K562 (cell line): Measurements from ENCODE around the gene TPCN1. TPM values are rescaled to one million over a fixed set of nuclear protein-coding genes. Genes with fewer than 3 reads are reported as not detected.
A peak's percentile ranks its signal among the peaks of the same experiment; 100 is the strongest.

Source experiments
- ATAC-seq: fragments of 200-7000 bp; cut with Tn5 transposase; 3 replicates; pipeline ENCODE4 v1.9.1; 2020; ENCODE audit warnings: moderate library complexity
- BruUV-seq: library from RNA; stranded (reverse); fragments of 400-500 nt; replicated peaks from 2 replicates; lab custom pipeline; 2021; lab: Mats Ljungman, UMichigan
- CTCF ChIA-PET: fragments of 300-600 bp; formaldehyde crosslinking; extraction: SDS; loops from one replicate; lab custom pipeline; 2021; ENCODE audit warnings: low intra/inter-chr PET ratio; lab: Yijun Ruan, JAX
- POLR2A ChIA-PET: fragments of 300-600, 350-650 bp; sonication (Branson Sonifier 250); formaldehyde crosslinking; extraction: SDS; loops from one replicate; lab custom pipeline; 2021; ENCODE audit warnings: antibody characterized with exemption, inconsistent platforms; lab: Yijun Ruan, JAX
- DNase-seq, 4 experiments: peaks; one replicate each; pipeline versions ENCODE4 v3.0.0 to v3.0.0-alpha.2; 2011 to 2018; ENCODE audit warnings: low spot score in 3 of 4, mixed read lengths in 3 of 4; ENCODE audit errors: extremely low read depth in 1 of 4
- FAIRE-seq: peaks from 2 replicates; lab custom pipeline; 2011; peaks lifted over from hg19 to GRCh38; lab: Jason Lieb, UNC
- H2AFZ ChIP-seq: 2 replicates; pipeline ENCODE4 v1.6.0; 2011; ENCODE audit warnings: low read depth, low read length, control low read depth, inconsistent platforms
- H3K27ac ChIP-seq: fragments of 200-600 bp; 3 replicates; pipeline ENCODE4 v1.8.0; 2011; ENCODE audit warnings: low read depth, mild to moderate bottlenecking, control low read depth, inconsistent platforms, low read length, moderate library complexity, mixed read lengths; ENCODE audit errors: extremely low read depth
- H3K27me3 ChIP-seq, 2 experiments: fragments of 300-600 bp in 1 of 2; 2 replicates in 1 of 2; 3 replicates in 1 of 2; pipeline versions ENCODE4 v1.6.0 to v1.8.0; 2011; ENCODE audit warnings: inconsistent platforms in 2 of 2, low read length in 2 of 2, mild to moderate bottlenecking in 1 of 2, mixed read lengths in 1 of 2, moderate library complexity in 1 of 2; ENCODE audit not compliant: control insufficient read depth in 2 of 2, insufficient read depth in 2 of 2
- H3K36me3 ChIP-seq: fragments of 300-600 bp; 3 replicates; pipeline ENCODE4 v1.8.0; 2011; ENCODE audit warnings: mild to moderate bottlenecking, low read length, inconsistent platforms; ENCODE audit not compliant: control insufficient read depth, insufficient read depth
- H3K4me1 ChIP-seq, 2 experiments: fragments of 200-600 bp in 1 of 2; replicated peaks in 1 of 2; 2 replicates in 1 of 2; 3 replicates in 1 of 2; pipeline versions ENCODE4 v1.5.1 to v1.8.0; 2011; ENCODE audit warnings: inconsistent platforms in 2 of 2, low read length in 2 of 2, mild to moderate bottlenecking in 1 of 2, mixed read lengths in 1 of 2, moderate library complexity in 1 of 2; ENCODE audit not compliant: control insufficient read depth in 2 of 2, insufficient read depth in 2 of 2
- H3K4me2 ChIP-seq: 2 replicates; pipeline ENCODE4 v1.6.1; 2011; ENCODE audit warnings: low read length, control low read depth, inconsistent platforms, mixed read lengths; ENCODE audit not compliant: insufficient read depth
- H3K4me3 ChIP-seq: fragments of 200-600 bp; sonication (generic), shearing (Covaris generic); 2 replicates; pipeline ENCODE4 v1.5.1; 2016; ENCODE audit warnings: control low read depth, inconsistent platforms
- H3K79me2 ChIP-seq: fragments of 200-600 bp; 3 replicates; pipeline ENCODE4 v1.8.0; 2011; ENCODE audit warnings: low read length, inconsistent platforms; ENCODE audit not compliant: control insufficient read depth, insufficient read depth
- H3K9ac ChIP-seq, 2 experiments: 2 replicates each; pipeline versions ENCODE4 v1.6.0 to v1.6.1; 2011; ENCODE audit warnings: low read depth in 2 of 2, low read length in 2 of 2, control low read depth in 1 of 2, inconsistent platforms in 1 of 2, mild to moderate bottlenecking in 1 of 2, mixed read lengths in 1 of 2; ENCODE audit not compliant: insufficient read depth in 1 of 2
- H3K9me1 ChIP-seq: one replicate; pipeline ENCODE4 v1.6.0; 2011; ENCODE audit warnings: inconsistent platforms, mild to moderate bottlenecking, low read length, moderate library complexity; ENCODE audit not compliant: control insufficient read depth, insufficient read depth
- H3K9me3 ChIP-seq: replicated peaks from 2 replicates; pipeline ENCODE4 v1.5.1; 2011; ENCODE audit warnings: low read depth, low read length, inconsistent platforms; ENCODE audit not compliant: control insufficient read depth, insufficient read depth
- H4K20me1 ChIP-seq: replicated peaks from 2 replicates; pipeline ENCODE4 v1.6.1; 2011; ENCODE audit warnings: low read length, inconsistent platforms, mixed read lengths; ENCODE audit not compliant: control insufficient read depth, insufficient read depth
- KLF6 ChIP-seq: fragments of 250-450 bp; sonication (Bioruptor Pico); IDR thresholded peaks from 2 replicates; pipeline ENCODE4 v1.4.0; 2020; ENCODE audit warnings: mild to moderate bottlenecking, moderate library complexity, borderline replicate concordance
- MCM7 ChIP-seq, 2 experiments: fragments of 450-650 bp; IDR thresholded peaks; 2 replicates each; pipeline ENCODE4 v1.6.1; 2016 to 2018
- NFIC ChIP-seq: fragments of 450-650 bp; IDR thresholded peaks from 2 replicates; pipeline ENCODE4 v1.6.1; 2017; ENCODE audit warnings: mild to moderate bottlenecking, inconsistent platforms
- RUNX1 ChIP-seq: sonication (generic); IDR thresholded peaks from 2 replicates; pipeline ENCODE4 v1.6.1; 2016; ENCODE audit warnings: antibody characterized with exemption, low read depth
- SAP30 ChIP-seq: fragments of 200-600 bp; sonication (generic); IDR thresholded peaks from 2 replicates; pipeline ENCODE4 v1.6.1; 2012; ENCODE audit warnings: borderline replicate concordance, low read depth, mild to moderate bottlenecking, moderate library complexity, low read length, control low read depth, inconsistent platforms; ENCODE audit not compliant: insufficient read depth, poor library complexity, severe bottlenecking
- SETDB1 ChIP-seq: IDR thresholded peaks from one replicate; pipeline ENCODE4 v1.6.1; 2012; ENCODE audit warnings: low read length, control low read depth, inconsistent platforms
- SMC3 ChIP-seq: conservative IDR thresholded peaks from 2 replicates; pipeline ENCODE4 v1.6.1; 2011; ENCODE audit warnings: low read depth, low read length, improper control_type of control experiment; ENCODE audit not compliant: insufficient read depth
- TAF15 ChIP-seq: fragments of 200-400 bp; formaldehyde crosslinking; IDR thresholded peaks from 2 replicates; pipeline ENCODE4 v1.6.1; 2017; ENCODE audit warnings: mild to moderate bottlenecking, low read depth, low read length, moderate library complexity
- THRAP3 ChIP-seq: fragments of 450-650 bp; IDR thresholded peaks from 2 replicates; pipeline ENCODE4 v1.6.1; 2016; ENCODE audit warnings: mild to moderate bottlenecking, inconsistent platforms, borderline replicate concordance
- ZBTB1 ChIP-seq: sonication (generic); formaldehyde crosslinking; IDR thresholded peaks from 2 replicates; pipeline ENCODE4 v1.8.1; 2023; ENCODE audit warnings: missing genetic modification reagents, low read depth, mild to moderate bottlenecking, borderline replicate concordance
- ZNF347 ChIP-seq: fragments of 450-650 bp; formaldehyde crosslinking; IDR thresholded peaks from 2 replicates; pipeline ENCODE4 v1.4.0; 2020; ENCODE audit warnings: low read depth, mild to moderate bottlenecking, moderate library complexity
- ZNF431 ChIP-seq: sonication (generic); formaldehyde crosslinking; IDR thresholded peaks from 2 replicates; pipeline ENCODE4 v1.8.0; 2022; ENCODE audit warnings: mild to moderate bottlenecking, missing genetic modification reagents
- ZNF436 ChIP-seq: fragments of 250-450, 450-650 bp; sonication (Bioruptor Pico); formaldehyde crosslinking; IDR thresholded peaks from 2 replicates; pipeline ENCODE4 v1.7.0; 2020; ENCODE audit warnings: mild to moderate bottlenecking
- ZNF695 ChIP-seq: fragments of 450-650 bp; formaldehyde crosslinking; IDR thresholded peaks from 2 replicates; pipeline ENCODE4 v1.4.0; 2020; ENCODE audit warnings: mild to moderate bottlenecking, moderate library complexity
- ZZZ3 ChIP-seq: fragments of 450-650 bp; IDR thresholded peaks from 2 replicates; pipeline ENCODE4 v1.6.1; 2016; ENCODE audit warnings: antibody characterized with exemption, mild to moderate bottlenecking, moderate library complexity
- WGBS: fragments of 100-300 bp; shearing (Covaris generic); methylation state at CpG from one replicate; pipeline ENCODE4 v1.1.6; 2016; ENCODE audit warnings: low coverage, mixed read lengths; ENCODE audit not compliant: insufficient coverage; ENCODE audit errors: missing lambda C conversion rate; 5-methylcytosine and 5-hydroxymethylcytosine counted together
- in situ Hi-C: fragments of 300-500 bp; cut with MboI; formaldehyde crosslinking; loops from 4 replicates; pipeline ENCODE4 v1.15.0; 2018; ENCODE audit warnings: inconsistent platforms, mixed read lengths
- intact Hi-C: fragments of 100-400 bp; cut with micrococcal nuclease; formaldehyde crosslinking; loops from 2 replicates; pipeline ENCODE4 v1.14.2; 2022
- polyA plus RNA-seq, 8 experiments: library from polyadenylated mRNA; depleted of rRNA in 4 of 8; stranded (reverse) in 5 of 8; unstranded in 3 of 8; fragments of >200 nt; fragmentation: Nextera tagmentation in 2 of 8; fragmentation: Illumina TruSeq in 1 of 8; extraction: Ambion mirVana in 2 of 8; extraction: Trizol in 1 of 8; gene quantifications; 2 replicates each; pipeline versions ENCODE4 v1.2.1 to v1.2.3, GENCODE V29; 2011 to 2014; ENCODE audit warnings: inconsistent platforms in 1 of 8, missing spikeins in 1 of 8
- total RNA-seq, 7 experiments: library from RNA; depleted of rRNA in 6 of 7; stranded (reverse); fragments of >200 nt in 6 of 7; fragmentation: Illumina TruSeq in 2 of 7; extraction: Trizol in 2 of 7; gene quantifications; 2 replicates each; pipeline versions ENCODE4 v1.2.1 to v1.2.3, GENCODE V29; 2011 to 2021; ENCODE audit warnings: low replicate concordance in 1 of 7
- TF ChIP-seq, protein P1 (sequence below): IDR thresholded peaks from 2 replicates; pipeline ENCODE4 v1.6.1; 2011; ENCODE audit not compliant: insufficient read length; ENCODE audit errors: extremely low read depth
- TF ChIP-seq, protein P2 (sequence below): fragments of 250-450 bp; sonication (Bioruptor Pico); IDR thresholded peaks from 2 replicates; pipeline ENCODE4 v1.8.0; 2021; ENCODE audit warnings: moderate library complexity, mild to moderate bottlenecking, inconsistent platforms
- TF ChIP-seq, protein P3 (sequence below): fragments of 250-450 bp; sonication (Bioruptor Pico); IDR thresholded peaks from 2 replicates; pipeline ENCODE4 v1.8.0; 2021; ENCODE audit warnings: borderline replicate concordance, mild to moderate bottlenecking, moderate library complexity; ENCODE audit not compliant: poor library complexity, severe bottlenecking

The TPCN1 gene
- total and polyA plus RNA-seq, 9 of the 15 experiments (the other 6 are each of a cell fraction or from before 2014, with no cell fraction given), result 0.80 to 23.8 (median 7.4) TPM

- Histone ChIP-seq H3K9ac (no peak overlapping the region), H3K4me1 (peaks cover 23 to 29% of the 10 kb centered on the region in 2 experiments), H3K27me3 (no peaks in the 10 kb centered on the region), H3K4me3 (no peak overlapping the region), H3K4me2 (no peak overlapping the region), H3K79me2 (no peaks in the 10 kb centered on the region), H3K9me3 (no peaks in the 10 kb centered on the region), H3K27ac (peak overlapping the region; percentile 15; the same call in 1 of the 3 replicates), H2AFZ (peak overlapping the region; percentile 78), H3K9me1 (no peaks in the 10 kb centered on the region), H3K36me3 (no peaks in the 10 kb centered on the region), H4K20me1 (no peaks in the 10 kb centered on the region)
- intact Hi-C loops (no loop called here), in situ Hi-C loops (no loop called here)
- no peak for ATAC-seq
- TF ChIP-seq, protein P1, sequence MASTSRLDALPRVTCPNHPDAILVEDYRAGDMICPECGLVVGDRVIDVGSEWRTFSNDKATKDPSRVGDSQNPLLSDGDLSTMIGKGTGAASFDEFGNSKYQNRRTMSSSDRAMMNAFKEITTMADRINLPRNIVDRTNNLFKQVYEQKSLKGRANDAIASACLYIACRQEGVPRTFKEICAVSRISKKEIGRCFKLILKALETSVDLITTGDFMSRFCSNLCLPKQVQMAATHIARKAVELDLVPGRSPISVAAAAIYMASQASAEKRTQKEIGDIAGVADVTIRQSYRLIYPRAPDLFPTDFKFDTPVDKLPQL, result no peak
- TF ChIP-seq SETDB1 (no peak), ZNF347 (CRISPR knock-in tag) (no peak), KLF6 (CRISPR knock-in tag) (no peak), ZNF431 (CRISPR knock-in tag) (no peak), ZNF436 (no peak), ZNF695 (CRISPR knock-in tag) (no peak), ZBTB1 (CRISPR knock-in tag) (no peak), THRAP3 (no peak), NFIC (no peak), ZZZ3 (no peak), SAP30 (no peak), SMC3 (no peak), TAF15 (no peak), RUNX1 (no peak), MCM7 (IDR thresholded peaks at IDR 0.05) (no peak)
- TF ChIP-seq, protein P2, sequence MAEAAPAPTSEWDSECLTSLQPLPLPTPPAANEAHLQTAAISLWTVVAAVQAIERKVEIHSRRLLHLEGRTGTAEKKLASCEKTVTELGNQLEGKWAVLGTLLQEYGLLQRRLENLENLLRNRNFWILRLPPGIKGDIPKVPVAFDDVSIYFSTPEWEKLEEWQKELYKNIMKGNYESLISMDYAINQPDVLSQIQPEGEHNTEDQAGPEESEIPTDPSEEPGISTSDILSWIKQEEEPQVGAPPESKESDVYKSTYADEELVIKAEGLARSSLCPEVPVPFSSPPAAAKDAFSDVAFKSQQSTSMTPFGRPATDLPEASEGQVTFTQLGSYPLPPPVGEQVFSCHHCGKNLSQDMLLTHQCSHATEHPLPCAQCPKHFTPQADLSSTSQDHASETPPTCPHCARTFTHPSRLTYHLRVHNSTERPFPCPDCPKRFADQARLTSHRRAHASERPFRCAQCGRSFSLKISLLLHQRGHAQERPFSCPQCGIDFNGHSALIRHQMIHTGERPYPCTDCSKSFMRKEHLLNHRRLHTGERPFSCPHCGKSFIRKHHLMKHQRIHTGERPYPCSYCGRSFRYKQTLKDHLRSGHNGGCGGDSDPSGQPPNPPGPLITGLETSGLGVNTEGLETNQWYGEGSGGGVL, result no peak
- TF ChIP-seq, protein P3, sequence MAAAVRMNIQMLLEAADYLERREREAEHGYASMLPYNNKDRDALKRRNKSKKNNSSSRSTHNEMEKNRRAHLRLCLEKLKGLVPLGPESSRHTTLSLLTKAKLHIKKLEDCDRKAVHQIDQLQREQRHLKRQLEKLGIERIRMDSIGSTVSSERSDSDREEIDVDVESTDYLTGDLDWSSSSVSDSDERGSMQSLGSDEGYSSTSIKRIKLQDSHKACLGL, result no peak
- no peak for DNase-seq
- CTCF ChIA-PET, result no interaction called here
- FAIRE-seq, result no peak
- BruUV-seq, result no TSS peak
- POLR2A ChIA-PET, result interaction anchor here (0.5 to 0.9 kb wide), 4 partner anchors 15 to 375 kb away, joined by 3 to 4 read pairs (median 3); no protein-coding TSS in a partner anchor
- WGBS, result 41% methylated on average over 6 of the region's 6 CpGs
Observed at GRCh38 chr12:113207613-113208040, 13.6 kb upstream of the TPCN1 start.
